ENCODE measurements around the gene LZTR1. TPM values are rescaled to one million over a fixed set of nuclear protein-coding genes. Genes with fewer than 3 reads are reported as not detected.

Gene LZTR1
- total and polyA plus RNA-seq, 2 of the 8 experiments (the other 6 are each of a cell fraction or from before 2014, with no cell fraction given) = 22.3 to 31.0 TPM

GRCh38 chr22:20948989-20949388, 33.1 kb upstream of the LZTR1 start (continued):
- TF ChIP-seq CEBPB (IDR thresholded peaks at IDR 0.05; ENCODE audit: low read depth, low read length) (no peak), YY1 (IDR thresholded peaks at IDR 0.05; ENCODE audit: low read depth, low read length) (no peak), JUND (IDR thresholded peaks at IDR 0.05; ENCODE audit: low read length) (no peak), SUZ12 (IDR thresholded peaks at IDR 0.05; ENCODE audit: low read length) (no peak), E2F6 (IDR thresholded peaks at IDR 0.05) (no peak), SIN3A (conservative IDR thresholded peaks at IDR 0.05 in 1 of 2, IDR thresholded peaks at IDR 0.05 in 1 of 2; ENCODE audit: low read depth in 1 of 2, low read length in 2 of 2) (no peak)
